MCF 10A (cell line): ENCODE measurements around the gene GBA2. TPM values are rescaled to one million over a fixed set of nuclear protein-coding genes. Genes with fewer than 3 reads are reported as not detected.

Experiments
- BruUV-seq: library from RNA; stranded (reverse); fragments of 400-500 nt; replicated peaks from 2 replicates; lab custom pipeline; 2021; lab: Mats Ljungman, UMichigan
- CTCF ChIA-PET: fragments of 300-600 bp; sonication (Branson Sonifier 250); formaldehyde crosslinking; extraction: SDS; loops from one replicate; lab custom pipeline; 2021; ENCODE audit warnings: antibody characterized with exemption, inconsistent platforms; lab: Yijun Ruan, JAX
- POLR2A ChIA-PET: fragments of 300-600, 350-650 bp; sonication (Branson Sonifier 250); formaldehyde crosslinking; extraction: SDS; loops from one replicate; lab custom pipeline; 2020; ENCODE audit warnings: antibody characterized with exemption, inconsistent platforms; lab: Yijun Ruan, JAX
- DNase-seq: peaks from one replicate; pipeline ENCODE4 v3.0.0-alpha.2; 2018; ENCODE audit not compliant: unreplicated experiment
- H3K27ac Mint-ChIP-seq: one replicate; pipeline ENCODE4 v1.8.0; 2022; ENCODE audit warnings: mild to moderate bottlenecking, low read depth, mixed read lengths; ENCODE audit not compliant: unreplicated experiment
- H3K27me3 Mint-ChIP-seq: one replicate; pipeline ENCODE4 v1.8.0; 2022; ENCODE audit warnings: mixed read lengths; ENCODE audit not compliant: insufficient read depth, unreplicated experiment
- H3K36me3 Mint-ChIP-seq: one replicate; pipeline ENCODE4 v1.8.0; 2022; ENCODE audit warnings: mild to moderate bottlenecking, moderate library complexity, mixed read lengths; ENCODE audit not compliant: insufficient read depth, unreplicated experiment
- H3K4me1 Mint-ChIP-seq: one replicate; pipeline ENCODE4 v1.8.0; 2022; ENCODE audit warnings: mixed read lengths; ENCODE audit not compliant: insufficient read depth, unreplicated experiment
- H3K4me3 Mint-ChIP-seq: one replicate; pipeline ENCODE4 v1.8.0; 2022; ENCODE audit warnings: mild to moderate bottlenecking, moderate library complexity, mixed read lengths; ENCODE audit not compliant: unreplicated experiment
- H3K9me3 Mint-ChIP-seq: one replicate; pipeline ENCODE4 v1.8.0; 2022; ENCODE audit warnings: mixed read lengths; ENCODE audit not compliant: unreplicated experiment
- intact Hi-C: fragments of 100-400 bp; cut with micrococcal nuclease; formaldehyde crosslinking; loops from 2 replicates; pipeline ENCODE4 v1.14.1; 2022
- total RNA-seq: library from RNA; stranded (reverse); gene quantifications from 2 replicates; pipeline ENCODE4 v1.2.3, GENCODE V29; 2022
- TF ChIP-seq, protein P1 (sequence below): fragments of 200-600 bp; IDR thresholded peaks from one replicate; pipeline ENCODE4 v1.8.0; 2022; ENCODE audit warnings: antibody characterized with exemption, mild to moderate bottlenecking; ENCODE audit not compliant: unreplicated experiment

GBA2 gene
- total RNA-seq, 1 experiment from 2014 or later, result 51.3 TPM

DNA sequence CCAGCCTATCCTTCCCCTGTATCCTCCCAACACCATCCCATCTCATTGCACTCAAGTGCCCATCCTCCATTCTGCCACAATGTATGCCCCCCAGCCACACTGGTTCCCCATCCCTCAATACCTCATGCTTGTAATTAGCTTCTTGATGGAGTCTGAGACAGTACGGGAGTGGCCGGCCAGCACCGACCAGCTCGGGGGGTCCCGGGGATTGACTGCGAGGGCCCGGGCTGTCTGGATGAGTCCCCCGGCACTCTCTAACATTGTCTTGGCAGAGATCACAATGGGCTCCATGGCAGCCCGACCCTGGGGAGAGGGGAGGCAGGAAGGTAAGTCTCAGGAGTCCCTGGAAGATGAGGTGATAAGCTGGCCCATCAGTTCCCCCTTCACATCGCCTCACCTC, 42.1 kb downstream of the GBA2 start:
- no TSS peak for BruUV-seq
- Mint-ChIP-seq H3K9me3 (no peaks in the 10 kb centered on the region), H3K4me1 (no peaks in the 10 kb centered on the region), H3K4me3 (no peak overlapping the region), H3K27ac (no peak overlapping the region), H3K27me3 (no peaks in the 10 kb centered on the region), H3K36me3 (peaks cover 70% of the 10 kb centered on the region)
- ChIA-PET CTCF (interaction anchor here (0.5 to 12.5 kb wide), 7 partner anchors 13 to 89 kb away, joined by 3 to 155 read pairs (median 4); partner anchors contain the start of gene CCDC107), POLR2A (interaction anchor here (1.1 kb wide), 1 partner anchor 12 kb away, joined by 3 read pairs; no protein-coding TSS in a partner anchor)
- TF ChIP-seq, protein P1, sequence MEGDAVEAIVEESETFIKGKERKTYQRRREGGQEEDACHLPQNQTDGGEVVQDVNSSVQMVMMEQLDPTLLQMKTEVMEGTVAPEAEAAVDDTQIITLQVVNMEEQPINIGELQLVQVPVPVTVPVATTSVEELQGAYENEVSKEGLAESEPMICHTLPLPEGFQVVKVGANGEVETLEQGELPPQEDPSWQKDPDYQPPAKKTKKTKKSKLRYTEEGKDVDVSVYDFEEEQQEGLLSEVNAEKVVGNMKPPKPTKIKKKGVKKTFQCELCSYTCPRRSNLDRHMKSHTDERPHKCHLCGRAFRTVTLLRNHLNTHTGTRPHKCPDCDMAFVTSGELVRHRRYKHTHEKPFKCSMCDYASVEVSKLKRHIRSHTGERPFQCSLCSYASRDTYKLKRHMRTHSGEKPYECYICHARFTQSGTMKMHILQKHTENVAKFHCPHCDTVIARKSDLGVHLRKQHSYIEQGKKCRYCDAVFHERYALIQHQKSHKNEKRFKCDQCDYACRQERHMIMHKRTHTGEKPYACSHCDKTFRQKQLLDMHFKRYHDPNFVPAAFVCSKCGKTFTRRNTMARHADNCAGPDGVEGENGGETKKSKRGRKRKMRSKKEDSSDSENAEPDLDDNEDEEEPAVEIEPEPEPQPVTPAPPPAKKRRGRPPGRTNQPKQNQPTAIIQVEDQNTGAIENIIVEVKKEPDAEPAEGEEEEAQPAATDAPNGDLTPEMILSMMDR, result no peak
- no peak for DNase-seq
- intact Hi-C loops, result no loop called here

DNA sequence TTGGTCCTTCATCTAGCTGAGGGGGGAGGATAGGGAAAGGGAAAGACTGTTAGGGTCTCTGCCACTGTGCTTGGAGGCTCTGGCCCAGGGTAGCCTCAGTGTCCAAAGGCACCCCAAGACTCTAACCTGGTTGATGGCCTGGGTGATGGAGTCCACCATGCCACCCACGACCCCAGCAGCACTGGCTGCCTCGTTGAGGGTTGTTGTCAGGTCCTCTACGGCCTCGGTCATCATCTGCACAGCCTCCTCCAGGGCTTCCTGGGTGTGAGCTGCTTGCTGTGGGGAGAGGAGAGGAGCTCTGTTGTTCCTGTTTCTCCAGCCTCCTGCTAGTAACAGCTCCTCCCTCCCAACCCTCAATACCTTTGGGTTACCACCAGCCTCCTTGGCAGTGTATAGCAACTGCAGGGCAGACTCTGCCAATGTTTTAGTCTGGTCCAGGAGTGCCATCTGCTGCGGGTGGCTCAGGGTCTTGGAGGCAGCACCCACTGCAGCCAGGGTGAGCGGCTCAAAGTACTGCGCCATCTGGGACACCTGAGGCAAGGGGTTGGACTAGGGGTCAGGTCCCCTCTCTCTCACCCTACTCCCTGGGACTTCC, 43.1 kb downstream of the GBA2 start:
- H3K27ac Mint-ChIP-seq, result no peak overlapping the region
- H3K4me3 Mint-ChIP-seq, result no peak overlapping the region
- H3K4me1 Mint-ChIP-seq, result no peaks in the 10 kb centered on the region
- H3K9me3 Mint-ChIP-seq, result no peaks in the 10 kb centered on the region
- intact Hi-C loops, result no loop called here
- BruUV-seq, result TSS peak; percentile 44
- ChIA-PET POLR2A (no interaction called here), CTCF (interaction anchor here (0.7 to 12.5 kb wide), 3 partner anchors 9 to 24 kb away, joined by 3 to 155 read pairs (median 14); no protein-coding TSS in a partner anchor)
- peaks cover 59% of the 10 kb centered on the region for H3K36me3 Mint-ChIP-seq
- no peaks in the 10 kb centered on the region for H3K27me3 Mint-ChIP-seq
- DNase-seq, result no peak
- TF ChIP-seq, protein P1, result no peak

DNA sequence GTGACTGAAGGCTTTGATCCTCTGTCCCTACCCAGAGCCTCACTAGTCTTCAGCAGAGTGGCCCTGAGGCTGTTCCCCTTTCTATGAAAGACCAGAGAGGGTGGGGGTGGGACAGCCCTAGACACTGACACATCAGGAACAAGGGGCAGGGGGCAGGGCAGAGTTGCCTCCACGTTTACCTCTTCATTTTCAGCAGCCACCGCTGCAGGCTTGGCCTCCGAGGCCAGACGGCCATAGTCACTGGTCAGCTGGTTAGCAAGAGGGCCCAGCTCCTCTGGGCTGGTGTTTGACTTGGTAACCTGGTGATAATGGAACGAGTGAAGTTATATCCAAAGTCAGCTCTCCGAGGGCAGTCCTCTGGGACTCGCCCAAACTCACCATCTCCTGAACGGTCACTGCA, 43.7 kb downstream of the GBA2 start:
- H3K36me3 Mint-ChIP-seq, result peaks cover 54% of the 10 kb centered on the region
- TF ChIP-seq, protein P1, result no peak
- no peak for DNase-seq
- intact Hi-C loops, result no loop called here
- BruUV-seq, result no TSS peak
- no peak overlapping the region for H3K4me3 Mint-ChIP-seq
- H3K27ac Mint-ChIP-seq, result no peak overlapping the region
- H3K4me1 Mint-ChIP-seq, result no peaks in the 10 kb centered on the region
- H3K9me3 Mint-ChIP-seq, result no peaks in the 10 kb centered on the region
- no peaks in the 10 kb centered on the region for H3K27me3 Mint-ChIP-seq
- ChIA-PET CTCF (interaction anchor here (0.7 to 12.5 kb wide), 4 partner anchors 9 to 94 kb away, joined by 3 to 155 read pairs (median 8); no protein-coding TSS in a partner anchor), POLR2A (interaction anchor here (0.9 kb wide), 1 partner anchor 15 kb away, joined by 3 read pairs; the partner anchor contains the start of gene TPM2)

DNA sequence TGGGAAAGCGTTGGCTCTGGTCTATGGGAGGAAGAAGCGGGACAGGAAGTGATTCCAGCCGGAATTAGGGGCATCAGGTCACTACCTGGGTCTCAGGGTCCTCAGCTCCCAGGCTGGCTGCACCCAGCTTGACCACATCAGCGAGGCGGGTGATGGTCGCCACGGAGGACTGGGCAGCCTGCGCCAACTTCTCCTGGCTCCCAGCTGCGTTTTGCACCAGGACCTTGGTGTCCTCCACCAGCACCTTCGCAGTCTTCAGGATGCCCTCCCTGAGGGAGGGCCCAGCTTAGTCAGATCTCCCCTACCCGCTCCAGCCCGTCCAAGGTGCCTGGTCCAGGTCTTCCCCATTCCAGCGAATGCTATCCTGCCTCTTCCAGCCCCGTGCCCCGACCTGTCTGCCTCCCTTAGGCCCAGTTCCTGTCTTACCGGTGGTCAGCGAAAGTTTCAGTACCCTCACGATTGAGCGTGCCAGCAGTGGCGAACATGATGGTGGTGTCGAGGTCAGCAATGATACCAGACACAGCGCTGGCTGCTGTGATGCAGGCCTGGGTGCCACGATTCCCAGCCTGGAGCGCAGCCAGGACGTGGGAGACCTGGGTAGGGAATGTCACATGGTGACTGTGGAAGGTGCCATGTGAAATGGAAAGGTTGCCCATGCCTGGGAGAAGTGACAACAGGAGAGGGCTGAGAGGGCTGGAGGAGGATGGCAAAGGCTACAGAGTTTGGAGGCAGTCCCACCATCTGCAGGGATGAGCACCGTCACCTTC, 44.9 kb downstream of the GBA2 start:
- Mint-ChIP-seq H3K9me3 (no peaks in the 10 kb centered on the region), H3K27me3 (no peaks in the 10 kb centered on the region), H3K36me3 (peaks cover 41% of the 10 kb centered on the region), H3K27ac (no peak overlapping the region), H3K4me1 (no peaks in the 10 kb centered on the region), H3K4me3 (no peak overlapping the region)
- TF ChIP-seq, protein P1, result no peak
- no peak for DNase-seq
- BruUV-seq, result TSS peak; percentile 39
- ChIA-PET CTCF (interaction anchor here (0.5 to 12.5 kb wide), 2 partner anchors 10 to 121 kb away, joined by 3 to 155 read pairs; no protein-coding TSS in a partner anchor), POLR2A (interaction anchor here (0.6 to 1.2 kb wide), 2 partner anchors 13 to 31 kb away, joined by 3 read pairs; no protein-coding TSS in a partner anchor)
- intact Hi-C loops, result no loop called here
